ENCODE data around the gene DPH5.
"Not testable (repeated sequence)": the region's sequence is repeated elsewhere in the genome, so short reads cannot be mapped to it uniquely, and the experiment has no call there.

DPH5 gene

GRCh38 chr1:100953960-100954730 lies 71.4 kb downstream of the DPH5 start:
- H3K9me3 ChIP-seq (ENCODE audit: insufficient read depth, low read depth, low read length) = no peaks in the 10 kb centered on the region
- no peak overlapping the region; the same call in 1 of the 2 replicates for H3K27ac ChIP-seq (ENCODE audit: low read depth, low read length)
- peaks cover 56% of the 10 kb centered on the region for H3K4me1 ChIP-seq (ENCODE audit: insufficient read depth, low read length)
- no peaks in the 10 kb centered on the region for H3K27me3 ChIP-seq (ENCODE audit: insufficient read depth, low read length)
- H3K9ac ChIP-seq (ENCODE audit: low read depth, low read length) = no peak overlapping the region
- WGBS = 31% methylated on average over 1 of the region's 2 CpGs
- H3K4me3 ChIP-seq (ENCODE audit: low read length) = no peak overlapping the region
- H3K36me3 ChIP-seq (ENCODE audit: insufficient read depth, low read length) = peaks cover 12% of the 10 kb centered on the region; the same call in 1 of the 2 replicates

DNA sequence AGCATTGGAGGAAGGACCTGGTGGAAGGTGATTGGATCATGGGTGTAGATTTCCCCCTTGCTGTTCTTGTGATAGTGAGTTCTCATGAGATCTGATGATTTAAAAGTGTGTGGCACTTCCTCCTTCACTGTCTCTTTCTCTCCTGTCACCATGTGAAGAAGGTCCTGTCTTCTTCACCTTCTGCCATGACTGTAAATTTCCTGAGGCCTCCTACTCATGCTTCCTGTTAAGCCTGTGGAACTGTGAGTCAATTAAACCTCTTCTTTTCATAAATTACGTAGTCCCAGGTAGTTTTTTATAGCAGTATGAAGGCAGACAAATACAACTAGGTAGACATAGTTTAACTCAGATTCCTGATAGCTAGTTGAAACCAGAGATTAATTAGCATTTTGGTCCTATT lies 72.6 kb downstream of the DPH5 start:
- H3K27ac ChIP-seq (ENCODE audit: low read depth, low read length) = 0 out of 2 replicates have a peak overlapping the region, but pooled peaks have one; percentile 34
- not testable (repeated sequence) for H3K27me3 ChIP-seq (ENCODE audit: insufficient read depth, low read length); H3K4me3 ChIP-seq (ENCODE audit: low read length); H3K9me3 ChIP-seq (ENCODE audit: insufficient read depth, low read depth, low read length); H3K9ac ChIP-seq (ENCODE audit: low read depth, low read length)
- H3K36me3 ChIP-seq (ENCODE audit: insufficient read depth, low read length) = peaks cover 12% of the 10 kb centered on the region; the same call in 1 of the 2 replicates
- WGBS = 100% methylated on average over 1 of the region's 1 CpG
- peaks cover 64% of the 10 kb centered on the region for H3K4me1 ChIP-seq (ENCODE audit: insufficient read depth, low read length)

DNA sequence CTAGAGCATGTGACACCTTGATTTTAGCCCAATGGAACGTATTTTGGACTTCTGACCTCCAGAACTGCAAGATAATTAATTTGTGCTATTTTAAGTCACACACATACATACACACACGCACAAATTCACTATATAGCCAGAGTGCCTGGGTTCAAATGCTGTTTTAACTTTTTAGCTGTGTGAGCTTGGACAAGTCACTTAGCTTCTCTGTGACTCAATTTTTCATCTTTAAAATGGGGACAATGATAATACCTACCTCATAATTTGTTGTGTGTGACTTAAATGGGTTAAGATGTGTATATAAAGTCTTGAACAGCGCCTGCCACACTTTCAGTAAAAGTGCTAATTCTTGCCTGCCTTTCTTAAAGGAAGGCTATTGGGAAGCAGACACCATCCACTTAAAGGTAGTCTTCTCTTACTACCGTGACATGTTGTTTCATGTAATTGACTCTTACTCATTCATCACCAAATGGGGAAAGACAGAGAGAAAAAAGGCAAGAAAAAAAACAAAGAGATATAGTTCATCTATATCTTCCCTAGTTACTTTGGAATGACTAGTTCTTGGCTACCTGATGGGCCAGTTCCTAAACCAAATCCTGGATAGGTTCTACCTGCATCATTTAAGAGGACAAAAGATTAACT lies 73.4 kb downstream of the DPH5 start:
- Histone ChIP-seq H3K27ac (ENCODE audit: low read depth, low read length) (no peak overlapping the region), H3K36me3 (ENCODE audit: insufficient read depth, low read length) (peaks cover 12% of the 10 kb centered on the region; the same call in 1 of the 2 replicates), H3K9ac (ENCODE audit: low read depth, low read length) (no peak overlapping the region), H3K4me1 (ENCODE audit: insufficient read depth, low read length) (peaks cover 64% of the 10 kb centered on the region), H3K27me3 (ENCODE audit: insufficient read depth, low read length) (no peaks in the 10 kb centered on the region), H3K9me3 (ENCODE audit: insufficient read depth, low read depth, low read length) (no peaks in the 10 kb centered on the region), H3K4me3 (ENCODE audit: low read length) (no peak overlapping the region)
- WGBS = 99% methylated on average over 3 of the region's 4 CpGs

- Histone ChIP-seq H3K27me3 (ENCODE audit: insufficient read depth, low read length) (no peaks in the 10 kb centered on the region), H3K4me3 (ENCODE audit: low read length) (no peak overlapping the region), H3K36me3 (ENCODE audit: insufficient read depth, low read length) (peaks cover 12% of the 10 kb centered on the region; the same call in 1 of the 2 replicates), H3K9me3 (ENCODE audit: insufficient read depth, low read depth, low read length) (no peaks in the 10 kb centered on the region), H3K27ac (ENCODE audit: low read depth, low read length) (peak overlapping the region; percentile 14; the same call in 1 of the 2 replicates), H3K4me1 (ENCODE audit: insufficient read depth, low read length) (peaks cover 62% of the 10 kb centered on the region), H3K9ac (ENCODE audit: low read depth, low read length) (no peak overlapping the region)
- WGBS = 42% methylated on average over 4 of the region's 4 CpGs
These were observed 74.8 kb downstream of the DPH5 start for GRCh38 chr1:100950781-100951180.

GRCh38 chr1:100950337-100950736 lies 75.2 kb downstream of the DPH5 start:
- Histone ChIP-seq H3K4me3 (ENCODE audit: low read length) (no peak overlapping the region), H3K4me1 (ENCODE audit: insufficient read depth, low read length) (peaks cover 58% of the 10 kb centered on the region), H3K36me3 (ENCODE audit: insufficient read depth, low read length) (peaks cover 12% of the 10 kb centered on the region; the same call in 1 of the 2 replicates), H3K9ac (ENCODE audit: low read depth, low read length) (no peak overlapping the region), H3K27me3 (ENCODE audit: insufficient read depth, low read length) (no peaks in the 10 kb centered on the region), H3K9me3 (ENCODE audit: insufficient read depth, low read depth, low read length) (no peaks in the 10 kb centered on the region), H3K27ac (ENCODE audit: low read depth, low read length) (peak overlapping the region; percentile 14; the same call in 1 of the 2 replicates)

- Histone ChIP-seq H3K27ac (ENCODE audit: low read depth, low read length) (peak overlapping the region; percentile 25; the same call in 1 of the 2 replicates), H3K4me3 (ENCODE audit: low read length) (0 out of 2 replicates have a peak overlapping the region, but pooled peaks have one; percentile 7), H3K36me3 (ENCODE audit: insufficient read depth, low read length) (peaks cover 12% of the 10 kb centered on the region; the same call in 1 of the 2 replicates), H3K4me1 (ENCODE audit: insufficient read depth, low read length) (peaks cover 51% of the 10 kb centered on the region)
- 51% methylated on average over 9 of the region's 9 CpGs for WGBS
- H3K9me3 ChIP-seq (ENCODE audit: insufficient read depth, low read depth, low read length); H3K9ac ChIP-seq (ENCODE audit: low read depth, low read length); H3K27me3 ChIP-seq (ENCODE audit: insufficient read depth, low read length): not testable (repeated sequence)
These were observed 75.9 kb downstream of the DPH5 start for GRCh38 chr1:100949515-100950158.

DNA sequence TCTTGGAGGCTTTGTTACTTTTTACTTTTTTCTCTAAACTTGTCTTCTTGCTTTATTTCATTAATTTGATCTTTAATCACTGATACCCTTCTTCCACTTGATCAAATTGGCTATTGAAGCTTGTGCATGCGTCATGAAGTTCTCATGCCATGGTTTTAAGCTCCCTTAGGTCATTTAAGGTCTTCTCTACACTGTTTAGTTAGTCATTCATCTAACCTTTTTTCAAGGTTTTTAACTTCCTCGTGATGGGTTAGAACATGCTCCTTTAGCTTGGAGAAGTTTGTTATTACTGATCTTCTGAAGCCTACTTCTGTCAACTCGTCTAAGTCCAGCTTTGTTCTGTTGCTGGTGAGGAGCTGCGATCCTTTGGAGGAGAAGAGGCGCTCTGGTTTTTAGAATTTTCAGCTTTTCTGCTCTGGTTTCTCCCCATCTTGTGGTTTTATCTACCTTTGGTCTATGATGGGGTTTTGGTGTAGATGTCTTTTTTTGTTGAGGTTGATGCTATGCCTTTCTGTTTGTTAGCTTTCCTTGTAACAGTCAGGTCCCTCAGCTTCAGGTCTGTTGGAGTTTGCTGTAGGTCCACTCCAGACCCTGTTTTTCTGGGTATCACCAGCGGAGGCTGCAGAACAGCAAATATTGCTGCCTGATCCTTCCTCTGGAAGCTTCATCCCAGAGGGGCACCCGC lies 76.7 kb downstream of the DPH5 start:
- Histone ChIP-seq H3K4me1 (ENCODE audit: insufficient read depth, low read length) (peaks cover 43% of the 10 kb centered on the region), H3K27ac (ENCODE audit: low read depth, low read length) (peak overlapping the region; percentile 25; the same call in 1 of the 2 replicates), H3K4me3 (ENCODE audit: low read length) (0 out of 2 replicates have a peak overlapping the region, but pooled peaks have one; percentile 7), H3K36me3 (ENCODE audit: insufficient read depth, low read length) (peaks cover 12% of the 10 kb centered on the region; the same call in 1 of the 2 replicates)
- not testable (repeated sequence) for H3K9me3 ChIP-seq (ENCODE audit: insufficient read depth, low read depth, low read length); H3K9ac ChIP-seq (ENCODE audit: low read depth, low read length); H3K27me3 ChIP-seq (ENCODE audit: insufficient read depth, low read length)
- WGBS = 91% methylated on average over 7 of the region's 7 CpGs

DNA sequence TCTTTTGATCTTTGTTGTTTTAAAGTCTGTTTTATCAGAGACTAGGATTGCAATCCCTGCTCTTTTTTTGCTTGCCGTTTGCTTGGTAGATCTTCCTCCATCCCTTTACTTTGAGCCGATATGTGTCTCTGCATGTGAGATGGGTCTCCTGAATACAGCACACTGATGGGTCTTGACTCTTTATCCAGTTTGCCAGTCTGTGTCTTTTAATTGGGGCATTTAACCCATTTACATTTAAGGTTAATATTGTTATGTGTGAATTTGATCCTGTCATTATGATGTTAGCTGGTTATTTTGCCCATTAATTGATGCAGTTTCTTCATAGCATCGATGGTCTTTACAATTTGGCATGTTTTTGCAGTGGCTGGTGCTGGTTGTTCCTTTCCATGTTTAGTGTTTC lies 77.8 kb downstream of the DPH5 start:
- H3K4me3 ChIP-seq (ENCODE audit: low read length); H3K9me3 ChIP-seq (ENCODE audit: insufficient read depth, low read depth, low read length); H3K27me3 ChIP-seq (ENCODE audit: insufficient read depth, low read length); H3K27ac ChIP-seq (ENCODE audit: low read depth, low read length); H3K9ac ChIP-seq (ENCODE audit: low read depth, low read length): not testable (repeated sequence)
- 97% methylated on average over 3 of the region's 3 CpGs for WGBS
- peaks cover 33% of the 10 kb centered on the region for H3K4me1 ChIP-seq (ENCODE audit: insufficient read depth, low read length)
- H3K36me3 ChIP-seq (ENCODE audit: insufficient read depth, low read length) = peaks cover 21% of the 10 kb centered on the region

DNA sequence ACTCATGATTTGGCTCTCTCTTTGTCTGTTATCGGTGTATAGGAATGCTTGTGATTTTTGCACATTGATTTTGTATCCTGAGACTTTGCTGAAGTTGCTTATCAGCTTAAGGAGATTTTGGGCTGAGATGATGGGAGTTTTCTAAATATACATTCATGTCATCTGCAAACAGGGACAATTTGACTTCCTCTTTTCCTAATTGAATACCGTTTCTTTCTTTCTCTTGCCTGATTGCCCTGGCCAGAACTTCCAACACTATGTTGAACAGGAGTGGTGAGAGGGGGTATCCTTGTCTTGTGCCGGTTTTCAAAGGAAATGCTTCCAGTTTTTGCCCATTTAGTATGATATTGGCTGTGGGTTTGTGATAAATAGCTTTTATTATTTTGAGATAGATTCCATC lies 79.5 kb downstream of the DPH5 start:
- Histone ChIP-seq H3K36me3 (ENCODE audit: insufficient read depth, low read length) (peaks cover 27% of the 10 kb centered on the region), H3K4me1 (ENCODE audit: insufficient read depth, low read length) (peaks cover 26% of the 10 kb centered on the region)
- H3K9me3 ChIP-seq (ENCODE audit: insufficient read depth, low read depth, low read length); H3K9ac ChIP-seq (ENCODE audit: low read depth, low read length); H3K27ac ChIP-seq (ENCODE audit: low read depth, low read length); H3K27me3 ChIP-seq (ENCODE audit: insufficient read depth, low read length); H3K4me3 ChIP-seq (ENCODE audit: low read length): not testable (repeated sequence)
- WGBS = 100% methylated on average over 2 of the region's 3 CpGs

- Histone ChIP-seq H3K27ac (ENCODE audit: low read depth, low read length) (no peak overlapping the region), H3K4me1 (ENCODE audit: insufficient read depth, low read length) (peaks cover 2% of the 10 kb centered on the region; the same call in 1 of the 2 replicates), H3K27me3 (ENCODE audit: insufficient read depth, low read length) (no peaks in the 10 kb centered on the region), H3K9ac (ENCODE audit: low read depth, low read length) (no peak overlapping the region), H3K36me3 (ENCODE audit: insufficient read depth, low read length) (peaks cover 36% of the 10 kb centered on the region), H3K4me3 (ENCODE audit: low read length) (no peak overlapping the region), H3K9me3 (ENCODE audit: insufficient read depth, low read depth, low read length) (no peaks in the 10 kb centered on the region)
- 90% methylated on average over 1 of the region's 1 CpG for WGBS
These were observed 82.1 kb downstream of the DPH5 start for GRCh38 chr1:100943533-100943932.
